22Rv1 (cell line): Measurements from ENCODE around the gene ASIC4.

ENCODE experiments used
- H3K27ac ChIP-seq: fragments of 450-650 bp; 2 replicates; pipeline ENCODE4 v1.5.1; 2017
- CTCF ChIP-seq: fragments of 450-650 bp; IDR thresholded peaks from 2 replicates; pipeline ENCODE4 v1.5.1; 2017; ENCODE audit warnings: mild to moderate bottlenecking
- ZFX ChIP-seq: fragments of 450-650 bp; IDR thresholded peaks from 2 replicates; pipeline ENCODE4 v1.6.1; 2017; ENCODE audit warnings: antibody characterized with exemption, borderline replicate concordance

Gene ASIC4

GRCh38 chr2:219470429-219470828 lies 43.9 kb upstream of the ASIC4 start:
- TF ChIP-seq ZFX (no peak), CTCF (no peak)
- H3K27ac ChIP-seq, result no peak overlapping the region

GRCh38 chr2:219471476-219472371 lies 42.6 kb upstream of the ASIC4 start:
- TF ChIP-seq CTCF, result no peak
- no peak for TF ChIP-seq ZFX
- no peak overlapping the region for H3K27ac ChIP-seq

GRCh38 chr2:219472629-219473187 lies 41.6 kb upstream of the ASIC4 start:
- TF ChIP-seq CTCF (no peak), ZFX (no peak)
- no peak overlapping the region for H3K27ac ChIP-seq

DNA sequence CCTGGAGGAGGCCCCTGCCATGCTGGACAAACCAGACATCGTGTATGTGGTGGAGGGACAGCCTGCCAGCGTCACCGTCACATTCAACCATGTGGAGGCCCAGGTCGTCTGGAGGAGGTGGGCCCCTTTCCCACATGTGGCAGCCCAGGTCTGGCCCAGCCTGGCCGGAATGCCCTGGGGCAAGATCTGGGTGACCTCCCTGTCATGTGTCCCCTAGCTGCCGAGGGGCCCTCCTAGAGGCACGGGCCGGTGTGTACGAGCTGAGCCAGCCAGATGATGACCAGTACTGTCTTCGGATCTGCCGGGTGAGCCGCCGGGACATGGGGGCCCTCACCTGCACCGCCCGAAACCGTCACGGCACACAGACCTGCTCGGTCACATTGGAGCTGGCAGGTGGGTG lies 40.8 kb upstream of the ASIC4 start:
- H3K27ac ChIP-seq, result no peak overlapping the region
- TF ChIP-seq CTCF (no peak), ZFX (no peak)

DNA sequence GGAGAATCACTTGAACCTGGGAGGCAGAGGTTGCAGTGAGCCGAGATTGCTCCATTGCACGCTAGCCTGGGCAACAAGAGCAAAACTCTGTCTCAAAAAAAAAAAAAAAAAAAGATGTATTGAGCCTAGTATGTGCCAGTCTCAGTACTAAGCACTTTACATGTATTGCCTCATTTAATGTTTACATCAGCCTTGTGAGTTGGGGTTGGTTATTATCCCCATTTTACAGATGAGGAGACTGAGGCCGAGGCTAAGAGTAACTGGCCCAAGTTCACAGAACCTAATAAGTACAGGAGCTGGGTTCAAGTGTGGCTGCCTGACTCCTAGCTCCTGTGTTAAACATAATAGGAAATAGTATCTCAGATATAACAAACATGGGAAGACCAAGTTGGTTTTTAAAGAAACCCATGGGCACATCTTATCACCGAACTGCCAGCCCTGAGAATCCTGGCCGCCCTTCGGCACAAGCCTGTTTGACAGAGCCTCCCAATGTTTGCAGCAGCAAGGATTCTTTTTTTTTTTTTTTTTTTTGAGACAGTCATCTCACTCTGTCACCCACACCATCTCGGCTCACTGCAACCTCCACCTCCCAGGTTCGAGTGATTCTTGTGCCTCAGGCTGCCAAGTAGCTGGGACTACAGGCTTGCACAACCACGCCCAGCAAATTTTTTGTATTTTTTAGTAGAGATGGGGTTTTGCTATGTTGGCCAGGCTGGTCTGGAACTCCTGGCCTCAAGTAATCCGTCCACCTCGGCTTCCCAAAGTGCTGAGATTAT lies 39.8 kb upstream of the ASIC4 start:
- TF ChIP-seq ZFX, result no peak
- TF ChIP-seq CTCF, result no peak
- H3K27ac ChIP-seq, result no peak overlapping the region

GRCh38 chr2:219475278-219475677 lies 39.0 kb upstream of the ASIC4 start:
- no peak for TF ChIP-seq ZFX
- no peak for TF ChIP-seq CTCF
- H3K27ac ChIP-seq, result no peak overlapping the region
